Adrenal gland (tissue), 12 donors: Measurements from ENCODE around the gene PLA2G12B. TPM values are rescaled to one million over a fixed set of nuclear protein-coding genes. Genes with fewer than 3 reads are reported as not detected.
"Not testable (repeated sequence)": the region's sequence is repeated elsewhere in the genome, so short reads cannot be mapped to it uniquely, and the experiment has no call there.

Experiments
- DNase-seq, 7 donors: peaks; one replicate each; pipeline ENCODE4 v3.0.0-alpha.2; 2019 to 2020
- H3K27ac ChIP-seq, 5 donors: fragments of 200-600 bp; sonication (generic) in 4 of 5; 1 replicate in 3 of 5; 2 replicates in 2 of 5; pipeline versions ENCODE4 v1.5.1 to v1.8.0; 2016 to 2020; ENCODE audit warnings: mild to moderate bottlenecking in 1 of 5
- H3K27me3 ChIP-seq: fragments of 200-600 bp; 2 replicates; pipeline ENCODE4 v1.8.0; 2021
- H3K36me3 ChIP-seq, 2 donors: fragments of 200-600 bp; replicated peaks in 1 of 2; 1 replicate in 1 of 2; 2 replicates in 1 of 2; pipeline versions ENCODE4 v1.5.1 to v1.8.0; 2018 to 2022
- H3K4me1 ChIP-seq, 2 donors: fragments of 200-600 bp; replicated peaks in 1 of 2; 1 replicate in 1 of 2; 2 replicates in 1 of 2; pipeline versions ENCODE4 v1.5.1 to v1.8.0; 2018 to 2021
- H3K4me3 ChIP-seq, 4 donors: fragments of 200-600 bp; sonication (generic) in 3 of 4; one replicate each; pipeline ENCODE4 v1.5.1; 2016 to 2018
- H3K9me3 ChIP-seq, 3 donors: fragments of 200-600 bp; sonication (generic) in 1 of 3; replicated peaks in 1 of 3; 1 replicate in 2 of 3; 2 replicates in 1 of 3; pipeline versions ENCODE4 v1.5.1 to v1.8.0; 2016 to 2021
- POLR2A ChIP-seq, 2 donors: fragments of 450-650 bp; IDR thresholded peaks; one replicate each; pipeline ENCODE4 v1.6.1; 2017; ENCODE audit warnings: antibody characterized with exemption in 2 of 2, mild to moderate bottlenecking in 2 of 2, moderate library complexity in 1 of 2
- WGBS, 4 donors: extraction: QIAGEN DNeasy Blood & Tissue Kit in 2 of 4; methylation state at CpG; one replicate each; pipeline versions ENCODE4 v1.1.5 to v1.1.7; 2013 to 2017; 5-methylcytosine and 5-hydroxymethylcytosine counted together
- intact Hi-C, 2 donors: fragments of 100-400 bp; cut with DNase I; formaldehyde crosslinking; loops; one replicate each; pipeline versions ENCODE4 v1.14.1 to v1.15.0; 2022 to 2023
- polyA plus RNA-seq, 3 donors: library from polyadenylated mRNA; stranded (reverse); fragments of 200-250 nt in 2 of 3; fragments of 350-450 nt in 1 of 3; fragmentation: Illumina TruSeq in 1 of 3; extraction: RNeasy Lipid Tissue Mini Kit (QIAGEN cat#74804) in 1 of 3; gene quantifications; one replicate each; pipeline ENCODE4 v1.2.3, GENCODE V29; 2013 to 2014
- total RNA-seq, 9 donors: library from RNA; depleted of rRNA in 4 of 9; stranded (reverse); fragments of >200 nt in 4 of 9; fragments of 120-200 nt in 1 of 9; fragmentation: NEBNext Ultra II Directional in 1 of 9; extraction: Animal tissue kit (Norgen Biotek cat#: 25700) in 1 of 9; gene quantifications; one replicate each; pipeline versions ENCODE4 v1.1.0 to v1.2.4, GENCODE V29; 2013 to 2023
- TF ChIP-seq, protein P1 (sequence below), 6 experiments: fragments of 450-650 bp in 4 of 6; fragments of 200-600 bp in 2 of 6; sonication (generic) in 1 of 6; IDR thresholded peaks; 1 replicate in 5 of 6; 2 replicates in 1 of 6; pipeline versions ENCODE4 v1.5.1 to v1.8.0; 2016 to 2021; ENCODE audit warnings: antibody characterized with exemption in 6 of 6, mild to moderate bottlenecking in 2 of 6, moderate library complexity in 1 of 6
- donor health status: healthy with polysubstance abuse.
- donor health status: Bipolar disorder and iron deficiency.
- donor health status: DM: yes; HTN: yes; CAD: no.
- donor health status: DM: no; HTN: no; CAD: no.
- donor health status: DM: no; HTN: no; CAD: no.
- donor health status: DM: yes; HTN: yes; CAD: no.

The PLA2G12B gene
- total and polyA plus RNA-seq, 12 donors, result not detected

DNA sequence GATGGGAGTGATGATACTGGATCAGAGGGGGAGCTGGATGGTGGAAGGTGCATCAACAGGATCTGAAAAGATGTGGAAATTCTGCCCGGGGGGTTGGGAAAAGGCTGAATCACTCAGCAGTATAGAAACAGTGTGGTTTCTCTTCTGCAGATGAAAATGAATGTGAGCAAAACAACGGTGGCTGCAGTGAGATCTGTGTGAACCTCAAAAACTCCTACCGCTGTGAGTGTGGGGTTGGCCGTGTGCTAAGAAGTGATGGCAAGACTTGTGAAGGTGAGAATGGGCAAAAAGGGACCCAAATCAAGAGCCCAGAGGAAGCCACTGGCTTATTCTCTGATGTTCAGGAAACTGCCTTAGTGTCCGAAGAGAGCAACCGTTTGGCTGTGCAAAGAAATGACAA, 48.2 kb downstream of the PLA2G12B start:
- TF ChIP-seq, protein P1, sequence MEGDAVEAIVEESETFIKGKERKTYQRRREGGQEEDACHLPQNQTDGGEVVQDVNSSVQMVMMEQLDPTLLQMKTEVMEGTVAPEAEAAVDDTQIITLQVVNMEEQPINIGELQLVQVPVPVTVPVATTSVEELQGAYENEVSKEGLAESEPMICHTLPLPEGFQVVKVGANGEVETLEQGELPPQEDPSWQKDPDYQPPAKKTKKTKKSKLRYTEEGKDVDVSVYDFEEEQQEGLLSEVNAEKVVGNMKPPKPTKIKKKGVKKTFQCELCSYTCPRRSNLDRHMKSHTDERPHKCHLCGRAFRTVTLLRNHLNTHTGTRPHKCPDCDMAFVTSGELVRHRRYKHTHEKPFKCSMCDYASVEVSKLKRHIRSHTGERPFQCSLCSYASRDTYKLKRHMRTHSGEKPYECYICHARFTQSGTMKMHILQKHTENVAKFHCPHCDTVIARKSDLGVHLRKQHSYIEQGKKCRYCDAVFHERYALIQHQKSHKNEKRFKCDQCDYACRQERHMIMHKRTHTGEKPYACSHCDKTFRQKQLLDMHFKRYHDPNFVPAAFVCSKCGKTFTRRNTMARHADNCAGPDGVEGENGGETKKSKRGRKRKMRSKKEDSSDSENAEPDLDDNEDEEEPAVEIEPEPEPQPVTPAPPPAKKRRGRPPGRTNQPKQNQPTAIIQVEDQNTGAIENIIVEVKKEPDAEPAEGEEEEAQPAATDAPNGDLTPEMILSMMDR (IDR thresholded peaks at IDR 0.05), result no peak
- Histone ChIP-seq H3K9me3 (no peaks in the 10 kb centered on the region), H3K27ac (no peak overlapping the region), H3K27me3 (no peaks in the 10 kb centered on the region), H3K4me1 (no peaks in the 10 kb centered on the region), H3K36me3 (no peaks in the 10 kb centered on the region), H3K4me3 (no peak overlapping the region)
- no peak for DNase-seq
- 87 to 91% (median 91%) methylated on average over 6 of the region's 6 CpGs for WGBS, 4 donors
- intact Hi-C loops, result no loop called here

DNA sequence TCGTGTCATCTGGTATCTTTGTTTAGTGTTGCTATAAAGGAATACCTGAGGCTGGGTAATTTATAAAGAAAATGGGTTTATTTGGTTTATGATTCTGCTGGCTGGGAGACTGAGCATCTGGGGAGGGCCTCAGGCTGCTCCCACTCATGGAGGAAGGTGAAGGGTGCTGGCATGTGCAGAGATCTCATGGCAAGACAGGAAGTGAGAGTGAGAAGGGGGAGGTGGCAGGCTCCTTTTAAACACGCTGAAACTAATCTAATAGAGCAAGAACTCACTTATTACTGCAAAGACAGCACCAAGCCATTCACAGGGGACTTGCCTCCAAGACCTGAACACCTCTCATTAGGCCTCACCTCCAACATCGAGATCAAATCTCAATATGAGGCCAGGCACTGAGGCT, 49.8 kb downstream of the PLA2G12B start:
- H3K4me1 ChIP-seq, result no peaks in the 10 kb centered on the region
- no peaks in the 10 kb centered on the region for H3K27me3 ChIP-seq
- 81 to 88% (median 85%) methylated on average over 3 of the region's 3 CpGs for WGBS, 4 donors
- intact Hi-C loops, result no loop called here
- DNase-seq, result no peak
- no peak for TF ChIP-seq POLR2A (IDR thresholded peaks at IDR 0.05)
- TF ChIP-seq, protein P1 (IDR thresholded peaks at IDR 0.05), result no peak
- H3K36me3 ChIP-seq, result no peaks in the 10 kb centered on the region
- H3K9me3 ChIP-seq, result no peaks in the 10 kb centered on the region
- H3K27ac ChIP-seq, result no peak overlapping the region
- no peak overlapping the region for H3K4me3 ChIP-seq

DNA sequence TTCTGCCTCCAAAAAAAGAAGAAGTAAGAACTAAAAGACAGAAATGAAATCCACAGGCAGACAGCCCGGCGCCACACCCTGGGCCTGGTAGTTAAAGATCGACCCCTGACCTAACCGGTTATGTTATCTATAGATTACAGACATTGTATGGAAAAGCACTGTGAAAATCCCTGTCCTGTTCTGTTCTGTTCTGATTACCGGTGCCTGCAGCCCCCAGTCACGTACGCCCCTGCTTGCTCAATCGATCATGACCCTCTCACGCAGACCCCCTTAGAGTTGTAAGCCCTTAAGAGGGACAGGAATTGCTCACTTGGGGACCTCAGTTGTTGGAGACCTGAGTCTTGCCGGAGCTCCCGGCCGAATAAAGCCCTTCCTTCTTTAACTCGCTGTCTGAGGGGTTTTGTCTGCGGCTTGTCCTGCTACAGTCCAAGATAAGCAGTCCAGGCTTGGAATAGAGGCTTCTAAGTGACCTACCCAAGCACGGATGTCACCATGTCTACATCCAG, 50.6 kb downstream of the PLA2G12B start:
- H3K4me1 ChIP-seq, H3K9me3 ChIP-seq, H3K4me3 ChIP-seq, H3K27me3 ChIP-seq, H3K36me3 ChIP-seq, intact Hi-C loops, DNase-seq, H3K27ac ChIP-seq: not testable (repeated sequence)
- 86 to 95% (median 92%) methylated on average over 15 of the region's 15 CpGs for WGBS, 4 donors

DNA sequence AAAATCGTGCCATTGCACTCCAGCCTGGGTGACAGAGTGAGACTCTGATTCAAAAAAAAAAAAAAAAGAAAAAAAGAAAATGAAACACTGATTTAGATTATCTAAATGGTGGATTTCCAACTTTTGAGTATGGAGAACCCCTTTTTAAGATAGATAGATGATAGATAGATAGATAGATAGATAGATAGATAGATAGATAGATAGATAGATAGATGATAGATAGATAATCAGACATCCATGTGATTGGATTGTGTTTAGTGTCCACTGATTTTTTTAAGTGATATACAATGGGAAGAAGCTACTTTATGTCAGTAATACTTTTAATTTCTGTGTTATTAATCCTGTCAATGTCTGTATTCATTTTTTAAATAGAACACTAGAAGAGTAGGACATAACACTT, 55.1 kb downstream of the PLA2G12B start:
- intact Hi-C loops, result no loop called here
- H3K4me3 ChIP-seq, result no peak overlapping the region
- DNase-seq, result no peak
- no peak overlapping the region for H3K27ac ChIP-seq
- no peaks in the 10 kb centered on the region for H3K27me3 ChIP-seq
- TF ChIP-seq POLR2A (IDR thresholded peaks at IDR 0.05), result no peak
- TF ChIP-seq, protein P1 (IDR thresholded peaks at IDR 0.05), result no peak
- H3K4me1 ChIP-seq, result no peaks in the 10 kb centered on the region
- H3K9me3 ChIP-seq, result no peaks in the 10 kb centered on the region
- H3K36me3 ChIP-seq, result no peaks in the 10 kb centered on the region
- WGBS, 4 donors, result 88 to 96% (median 94%) methylated on average over 1 of the region's 1 CpG

DNA sequence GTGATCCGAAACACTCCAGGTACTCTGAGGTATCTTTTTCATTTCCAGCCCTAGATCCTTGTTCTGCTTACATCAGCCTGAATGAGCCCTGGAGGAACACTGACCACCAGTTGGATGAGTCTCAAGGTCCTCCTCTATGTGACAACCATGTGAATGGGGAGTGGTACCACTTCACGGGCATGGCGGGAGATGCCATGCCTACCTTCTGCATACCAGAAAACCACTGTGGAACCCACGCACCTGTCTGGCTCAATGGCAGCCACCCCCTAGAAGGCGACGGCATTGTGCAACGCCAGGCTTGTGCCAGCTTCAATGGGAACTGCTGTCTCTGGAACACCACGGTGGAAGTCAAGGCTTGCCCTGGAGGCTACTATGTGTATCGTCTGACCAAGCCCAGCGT, 56.0 kb downstream of the PLA2G12B start:
- WGBS, 4 donors, result 89 to 97% (median 94%) methylated on average over 3 to 10 of the region's 10 CpGs
- TF ChIP-seq, protein P1 (IDR thresholded peaks at IDR 0.05), result no peak
- no peak for TF ChIP-seq POLR2A (IDR thresholded peaks at IDR 0.05)
- Histone ChIP-seq H3K27me3 (no peaks in the 10 kb centered on the region), H3K4me1 (no peaks in the 10 kb centered on the region), H3K36me3 (no peaks in the 10 kb centered on the region), H3K4me3 (no peak overlapping the region), H3K27ac (no peak overlapping the region), H3K9me3 (no peaks in the 10 kb centered on the region)
- no peak for DNase-seq
- intact Hi-C loops, result no loop called here
